ENCODE measurements around the gene SORCS2. TPM values are rescaled to one million over a fixed set of nuclear protein-coding genes. Genes with fewer than 3 reads are reported as not detected.

Gene SORCS2
- total RNA-seq, 2 experiments from 2014 or later = 0.03 TPM; not detected in 1

- Histone ChIP-seq H3K4me2 (ENCODE audit: low read length) (no peak overlapping the region), H2AFZ (ENCODE audit: low read length) (no peak overlapping the region), H3K9me3 (ENCODE audit: low read length) (no peaks in the 10 kb centered on the region), H3K4me3 (ENCODE audit: low read depth, low read length, poor library complexity, severe bottlenecking) (no peak overlapping the region), H4K20me1 (ENCODE audit: insufficient read depth, low read length) (no peaks in the 10 kb centered on the region), H3K9me2 (ENCODE audit: insufficient read depth, low read length) (no peaks in the 10 kb centered on the region), H3K36me3 (ENCODE audit: insufficient read depth, low read length) (no peaks in the 10 kb centered on the region), H3K4me1 (ENCODE audit: insufficient read depth, low read length, poor library complexity, severe bottlenecking) (no peaks in the 10 kb centered on the region), H3K79me2 (ENCODE audit: insufficient read depth, low read depth, low read length) (no peaks in the 10 kb centered on the region), H3K27ac (ENCODE audit: low read depth, low read length, poor library complexity, severe bottlenecking) (no peak overlapping the region)
- POLR2A ChIA-PET = no interaction called here
- DNase-seq (ENCODE audit: low spot score) = no peak
- no peak for TF ChIP-seq EZH2phosphoT487 (IDR thresholded peaks at IDR 0.05; ENCODE audit: borderline replicate concordance, low read depth, low read length)
- TF ChIP-seq, protein P1, sequence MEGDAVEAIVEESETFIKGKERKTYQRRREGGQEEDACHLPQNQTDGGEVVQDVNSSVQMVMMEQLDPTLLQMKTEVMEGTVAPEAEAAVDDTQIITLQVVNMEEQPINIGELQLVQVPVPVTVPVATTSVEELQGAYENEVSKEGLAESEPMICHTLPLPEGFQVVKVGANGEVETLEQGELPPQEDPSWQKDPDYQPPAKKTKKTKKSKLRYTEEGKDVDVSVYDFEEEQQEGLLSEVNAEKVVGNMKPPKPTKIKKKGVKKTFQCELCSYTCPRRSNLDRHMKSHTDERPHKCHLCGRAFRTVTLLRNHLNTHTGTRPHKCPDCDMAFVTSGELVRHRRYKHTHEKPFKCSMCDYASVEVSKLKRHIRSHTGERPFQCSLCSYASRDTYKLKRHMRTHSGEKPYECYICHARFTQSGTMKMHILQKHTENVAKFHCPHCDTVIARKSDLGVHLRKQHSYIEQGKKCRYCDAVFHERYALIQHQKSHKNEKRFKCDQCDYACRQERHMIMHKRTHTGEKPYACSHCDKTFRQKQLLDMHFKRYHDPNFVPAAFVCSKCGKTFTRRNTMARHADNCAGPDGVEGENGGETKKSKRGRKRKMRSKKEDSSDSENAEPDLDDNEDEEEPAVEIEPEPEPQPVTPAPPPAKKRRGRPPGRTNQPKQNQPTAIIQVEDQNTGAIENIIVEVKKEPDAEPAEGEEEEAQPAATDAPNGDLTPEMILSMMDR (conservative IDR thresholded peaks at IDR 0.05; ENCODE audit: low read length) = no peak
- BruUV-seq (replicated peaks) = no TSS peak
- CTCF ChIA-PET (ENCODE audit: unreplicated experiment) = no interaction called here
- intact Hi-C loops (cut with micrococcal nuclease; ENCODE audit: unreplicated experiment) = no loop called here
These were observed 332.5 kb downstream of the SORCS2 start for GRCh38 chr4:7524843-7525242.

DNA sequence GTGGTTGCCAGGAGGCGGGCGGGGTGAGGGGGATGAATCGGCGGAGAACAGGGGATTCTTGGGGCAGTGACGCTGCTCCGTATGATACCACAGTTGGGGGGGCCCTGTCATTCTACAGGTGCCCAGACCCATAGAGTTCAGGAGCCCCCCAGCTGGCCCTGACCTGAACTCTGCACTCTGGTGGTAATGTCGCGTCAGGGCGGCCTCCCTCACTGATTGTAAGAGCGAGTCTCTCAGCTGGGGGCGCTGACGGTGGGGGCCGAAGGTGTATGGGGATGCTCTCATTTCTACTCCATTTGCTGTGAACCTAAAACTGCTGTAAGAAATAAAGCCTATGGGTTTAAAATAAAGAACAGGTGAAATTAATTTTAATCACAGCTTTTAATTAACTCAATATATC is 334.2 kb downstream of the SORCS2 start:
- Histone ChIP-seq H3K4me1 (ENCODE audit: insufficient read depth, low read length, poor library complexity, severe bottlenecking) (no peaks in the 10 kb centered on the region), H3K36me3 (ENCODE audit: insufficient read depth, low read length) (no peaks in the 10 kb centered on the region), H3K4me2 (ENCODE audit: low read length) (no peak overlapping the region), H3K9me2 (ENCODE audit: insufficient read depth, low read length) (no peaks in the 10 kb centered on the region), H3K4me3 (ENCODE audit: low read depth, low read length, poor library complexity, severe bottlenecking) (no peak overlapping the region), H3K27ac (ENCODE audit: low read depth, low read length, poor library complexity, severe bottlenecking) (no peak overlapping the region), H3K79me2 (ENCODE audit: insufficient read depth, low read depth, low read length) (no peaks in the 10 kb centered on the region), H4K20me1 (ENCODE audit: insufficient read depth, low read length) (no peaks in the 10 kb centered on the region), H3K9me3 (ENCODE audit: low read length) (no peaks in the 10 kb centered on the region), H2AFZ (ENCODE audit: low read length) (no peak overlapping the region)
- BruUV-seq (replicated peaks) = no TSS peak
- TF ChIP-seq EZH2phosphoT487 (IDR thresholded peaks at IDR 0.05; ENCODE audit: borderline replicate concordance, low read depth, low read length) = no peak
- TF ChIP-seq, protein P1 (conservative IDR thresholded peaks at IDR 0.05; ENCODE audit: low read length) = no peak
- POLR2A ChIA-PET = no interaction called here
- CTCF ChIA-PET (ENCODE audit: unreplicated experiment) = no interaction called here
- no peak for DNase-seq (ENCODE audit: low spot score)
- intact Hi-C loops (cut with micrococcal nuclease; ENCODE audit: unreplicated experiment) = no loop called here

DNA sequence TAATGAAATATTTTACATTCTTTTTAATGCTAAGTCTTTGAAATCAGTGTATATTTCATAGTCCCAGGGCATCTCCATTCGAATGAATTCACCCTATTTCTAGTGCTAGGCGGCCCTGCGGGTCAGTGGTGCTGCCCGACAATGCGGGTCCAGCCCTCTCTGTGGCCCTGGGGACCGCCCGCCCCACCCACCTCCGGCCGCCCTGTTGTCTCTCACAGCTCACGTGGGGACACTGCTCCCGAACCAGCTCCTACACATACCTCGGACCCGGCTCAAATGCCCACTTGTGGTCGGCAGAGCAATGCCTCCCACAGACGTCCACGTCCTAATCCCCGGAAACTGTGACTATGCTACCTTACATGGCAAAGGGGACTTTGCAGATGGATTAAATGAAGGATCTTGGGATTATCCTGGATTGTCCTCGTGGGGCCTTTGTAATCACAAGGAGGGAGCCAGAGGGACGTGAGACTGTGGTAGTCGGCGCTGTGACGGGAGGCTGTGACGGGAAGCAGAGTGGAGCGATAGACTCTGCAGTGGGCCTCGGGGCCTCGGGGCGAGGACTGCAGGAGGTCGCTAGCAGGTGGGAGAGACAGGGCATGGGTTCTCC is 334.7 kb downstream of the SORCS2 start:
- ChIA-PET POLR2A (no interaction called here), CTCF (ENCODE audit: unreplicated experiment) (no interaction called here)
- Histone ChIP-seq H3K36me3 (ENCODE audit: insufficient read depth, low read length) (no peaks in the 10 kb centered on the region), H3K4me2 (ENCODE audit: low read length) (no peak overlapping the region), H2AFZ (ENCODE audit: low read length) (no peak overlapping the region), H3K4me1 (ENCODE audit: insufficient read depth, low read length, poor library complexity, severe bottlenecking) (no peaks in the 10 kb centered on the region), H4K20me1 (ENCODE audit: insufficient read depth, low read length) (no peaks in the 10 kb centered on the region), H3K9me2 (ENCODE audit: insufficient read depth, low read length) (no peaks in the 10 kb centered on the region), H3K27ac (ENCODE audit: low read depth, low read length, poor library complexity, severe bottlenecking) (no peak overlapping the region), H3K4me3 (ENCODE audit: low read depth, low read length, poor library complexity, severe bottlenecking) (no peak overlapping the region), H3K9me3 (ENCODE audit: low read length) (no peaks in the 10 kb centered on the region), H3K79me2 (ENCODE audit: insufficient read depth, low read depth, low read length) (no peaks in the 10 kb centered on the region)
- intact Hi-C loops (cut with micrococcal nuclease; ENCODE audit: unreplicated experiment) = no loop called here
- TF ChIP-seq, protein P1 (conservative IDR thresholded peaks at IDR 0.05; ENCODE audit: low read length) = no peak
- no peak for TF ChIP-seq EZH2phosphoT487 (IDR thresholded peaks at IDR 0.05; ENCODE audit: borderline replicate concordance, low read depth, low read length)
- no peak for DNase-seq (ENCODE audit: low spot score)
- BruUV-seq (replicated peaks) = no TSS peak

All from OCI-LY7 (cell line).